Stimulated activated naive CD8-positive, alpha-beta T cell treated with anti-CD3 and anti-CD28 coated beads, Interleukin-15, Interleukin-2, amounts not matched to agents 100 U/mL and 50 U/mL, for 24 hours (primary cell): ENCODE measurements around the gene RALGAPA2.
"Not testable (repeated sequence)": the region's sequence is repeated elsewhere in the genome, so short reads cannot be mapped to it uniquely, and the experiment has no call there.

Experiments used
- ATAC-seq: fragments of 150-1000 bp; cut with Tn5 transposase; one replicate; pipeline ENCODE4 v1.10.0; 2021
- DNase-seq: peaks from one replicate; pipeline ENCODE4 v3.0.0; 2021

RALGAPA2 gene

GRCh38 chr20:20367575-20368417 lies 344.6 kb downstream of the RALGAPA2 start, which contains the start of gene INSM1:
Gene INSM1 (plus strand): TSS chr20:20368104. CDS start chr20:20368268, 164 bp downstream.
- ATAC-seq = peak; percentile 45
- peak; percentile 56 for DNase-seq

GRCh38 chr20:20366876-20367574 lies 345.4 kb downstream of the RALGAPA2 start:
- DNase-seq (peak; percentile 24), ATAC-seq (no peak)

GRCh38 chr20:20366551-20366875 lies 345.9 kb downstream of the RALGAPA2 start:
- ATAC-seq (no peak), DNase-seq (no peak)

- DNase-seq (no peak), ATAC-seq (no peak)
These were observed 346.8 kb downstream of the RALGAPA2 start for GRCh38 chr20:20365480-20366161.

GRCh38 chr20:20364593-20365479 lies 347.6 kb downstream of the RALGAPA2 start:
- peak; percentile 26 for DNase-seq
- ATAC-seq = no peak

GRCh38 chr20:20363799-20364592 lies 348.4 kb downstream of the RALGAPA2 start:
- no peak for ATAC-seq
- DNase-seq = no peak

GRCh38 chr20:20363434-20363798 lies 349.0 kb downstream of the RALGAPA2 start:
- DNase-seq = no peak
- ATAC-seq = no peak

- ATAC-seq (no peak), DNase-seq (peak; percentile 18)
These were observed 349.5 kb downstream of the RALGAPA2 start for GRCh38 chr20:20362774-20363433.

GRCh38 chr20:20360464-20360863 lies 352.0 kb downstream of the RALGAPA2 start:
- ATAC-seq (peak; percentile 64), DNase-seq (peak; percentile 38)

GRCh38 chr20:20359628-20360027 lies 352.8 kb downstream of the RALGAPA2 start:
- ATAC-seq = peak; percentile 11
- no peak for DNase-seq

- no peak for DNase-seq
- ATAC-seq = no peak
These were observed 353.6 kb downstream of the RALGAPA2 start for GRCh38 chr20:20358801-20359200.

- DNase-seq, ATAC-seq: not testable (repeated sequence)
These were observed 356.9 kb downstream of the RALGAPA2 start for GRCh38 chr20:20355503-20355902.

- DNase-seq = no peak
- peak; percentile 52 for ATAC-seq
These were observed 358.9 kb downstream of the RALGAPA2 start for GRCh38 chr20:20353576-20353975.

- DNase-seq (no peak), ATAC-seq (no peak)
These were observed 368.0 kb downstream of the RALGAPA2 start for GRCh38 chr20:20344476-20344875.

GRCh38 chr20:20343932-20344331 lies 368.5 kb downstream of the RALGAPA2 start:
- ATAC-seq (no peak), DNase-seq (no peak)
